MM.1S (cell line): ENCODE measurements around the gene NRXN3.

ENCODE experiments used
- CTCF ChIP-seq: fragments of 300-600 bp; sonication (generic); IDR thresholded peaks from 2 replicates; pipeline ENCODE4 v1.5.1; 2016; ENCODE audit warnings: antibody characterized with exemption, low read length, mixed read lengths
- EZH2 ChIP-seq: fragments of 300-600 bp; sonication (generic); optimal IDR thresholded peaks from 2 replicates; pipeline ENCODE3; 2017; ENCODE audit warnings: low read depth, mild to moderate bottlenecking, antibody characterized with exemption, low read length, mixed read lengths
- EZH2phosphoT487 ChIP-seq: fragments of 300-600 bp; sonication (generic); IDR thresholded peaks from 2 replicates; pipeline ENCODE4 v1.6.1; 2018; ENCODE audit warnings: antibody characterized with exemption, low read length

DNA sequence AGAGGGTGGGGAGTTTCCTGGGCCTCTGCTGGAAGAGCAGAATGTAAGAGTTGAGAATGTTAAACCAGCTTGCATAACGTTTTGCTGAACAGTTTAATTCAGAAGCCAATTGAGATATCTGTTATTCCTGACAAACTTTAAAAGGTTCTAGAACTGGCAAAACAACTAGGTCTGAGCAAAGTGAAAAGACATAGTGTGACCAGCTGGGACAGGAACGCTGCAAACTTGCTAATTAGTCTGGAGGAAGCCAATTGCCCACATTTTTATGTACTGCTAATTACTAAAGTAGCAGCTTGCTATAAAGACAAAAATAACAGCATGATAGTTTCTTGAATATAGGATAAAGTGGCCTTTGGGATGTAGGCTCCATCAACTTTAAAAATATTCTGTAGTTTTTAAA is 704.9 kb downstream of the NRXN3 start:
- TF ChIP-seq CTCF (no peak), EZH2 (no peak), EZH2phosphoT487 (no peak)
